Endothelial cell of umbilical vein (primary cell): Measurements from ENCODE around the gene RALGPS1.

Source experiments
- CTCF ChIP-seq, 2 donors: IDR thresholded peaks; 1 replicate in 1 of 2; 2 replicates in 1 of 2; pipeline ENCODE4 v1.5.1; 2011; ENCODE audit warnings: low read length in 2 of 2, mild to moderate bottlenecking in 2 of 2, moderate library complexity in 2 of 2, control low read depth in 1 of 2, inconsistent platforms in 1 of 2, low read depth in 1 of 2; ENCODE audit not compliant: insufficient read depth in 1 of 2; ENCODE audit errors: extremely low read depth in 1 of 2
- EZH2 ChIP-seq: IDR thresholded peaks from 2 replicates; pipeline ENCODE4 v1.6.1; 2012; ENCODE audit warnings: borderline replicate concordance, low read depth, mild to moderate bottlenecking, moderate library complexity, low read length, inconsistent platforms; ENCODE audit not compliant: severe bottlenecking
- JUN ChIP-seq: IDR thresholded peaks from 2 replicates; pipeline ENCODE4 v1.6.1; 2011; ENCODE audit warnings: borderline replicate concordance, low read depth; ENCODE audit not compliant: insufficient read length, insufficient read depth
- MYC ChIP-seq: IDR thresholded peaks from one replicate; pipeline ENCODE4 v1.6.1; 2011; ENCODE audit warnings: mild to moderate bottlenecking, low read depth, low read length
- POLR2A ChIP-seq: IDR thresholded peaks from 2 replicates; pipeline ENCODE4 v1.6.1; 2012; ENCODE audit warnings: low read depth, mild to moderate bottlenecking, control low read depth, low read length
- POLR2AphosphoS5 ChIP-seq: IDR thresholded peaks from 2 replicates; pipeline ENCODE4 v1.6.1; 2012; ENCODE audit warnings: low read depth, mild to moderate bottlenecking, control low read depth, low read length, moderate library complexity; ENCODE audit not compliant: insufficient read depth
- TF ChIP-seq, protein P1 (sequence below): IDR thresholded peaks from 2 replicates; pipeline ENCODE4 v1.6.1; 2011; ENCODE audit not compliant: insufficient read depth, insufficient read length

DNA sequence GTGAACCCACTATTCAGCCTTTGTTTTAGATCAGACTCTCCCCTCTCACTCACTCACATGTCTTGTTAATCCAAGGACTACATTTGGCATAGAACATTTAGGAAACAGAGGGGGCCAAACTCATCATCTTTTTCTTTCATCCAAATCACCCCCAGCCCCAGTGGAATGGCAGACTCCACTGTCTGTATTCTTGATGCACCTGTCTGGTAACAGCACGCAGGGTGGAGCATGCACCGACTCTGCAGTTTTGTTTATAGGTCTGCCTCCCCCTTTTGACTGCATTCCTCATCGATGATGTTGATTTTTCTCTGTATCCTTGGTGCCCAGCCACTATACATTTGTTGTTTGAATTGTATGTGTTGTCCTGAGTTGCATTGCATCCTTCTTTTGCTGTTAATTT is 141.9 kb downstream of the RALGPS1 start:
- no peak for TF ChIP-seq CTCF (IDR thresholded peaks at IDR 0.05; ENCODE audit: extremely low read depth in 1 of 2, insufficient read depth in 1 of 2, low read depth in 1 of 2, low read length in 2 of 2)
- no peak for TF ChIP-seq POLR2A
- TF ChIP-seq, protein P1, sequence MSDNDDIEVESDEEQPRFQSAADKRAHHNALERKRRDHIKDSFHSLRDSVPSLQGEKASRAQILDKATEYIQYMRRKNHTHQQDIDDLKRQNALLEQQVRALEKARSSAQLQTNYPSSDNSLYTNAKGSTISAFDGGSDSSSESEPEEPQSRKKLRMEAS, result no peak
- TF ChIP-seq MYC, result no peak
- no peak for TF ChIP-seq POLR2AphosphoS5
- TF ChIP-seq JUN, result no peak
- TF ChIP-seq EZH2, result no peak
